GM12892 (cell line): Measurements from ENCODE around the gene CHMP2A.
A peak's percentile ranks its signal among the peaks of the same experiment; 100 is the strongest.

Experiments used
- POLR2A ChIP-seq: IDR thresholded peaks from 2 replicates; pipeline ENCODE4 v1.6.1; 2011; ENCODE audit warnings: low read depth, low read length, control low read depth
- POLR2AphosphoS5 ChIP-seq: IDR thresholded peaks from 2 replicates; pipeline ENCODE4 v1.6.1; 2011; ENCODE audit warnings: low read depth, low read length, control low read depth
- TAF1 ChIP-seq: IDR thresholded peaks from 2 replicates; pipeline ENCODE4 v1.6.1; 2011; ENCODE audit warnings: low read depth, mild to moderate bottlenecking, control low read depth, low read length, borderline replicate concordance

DNA sequence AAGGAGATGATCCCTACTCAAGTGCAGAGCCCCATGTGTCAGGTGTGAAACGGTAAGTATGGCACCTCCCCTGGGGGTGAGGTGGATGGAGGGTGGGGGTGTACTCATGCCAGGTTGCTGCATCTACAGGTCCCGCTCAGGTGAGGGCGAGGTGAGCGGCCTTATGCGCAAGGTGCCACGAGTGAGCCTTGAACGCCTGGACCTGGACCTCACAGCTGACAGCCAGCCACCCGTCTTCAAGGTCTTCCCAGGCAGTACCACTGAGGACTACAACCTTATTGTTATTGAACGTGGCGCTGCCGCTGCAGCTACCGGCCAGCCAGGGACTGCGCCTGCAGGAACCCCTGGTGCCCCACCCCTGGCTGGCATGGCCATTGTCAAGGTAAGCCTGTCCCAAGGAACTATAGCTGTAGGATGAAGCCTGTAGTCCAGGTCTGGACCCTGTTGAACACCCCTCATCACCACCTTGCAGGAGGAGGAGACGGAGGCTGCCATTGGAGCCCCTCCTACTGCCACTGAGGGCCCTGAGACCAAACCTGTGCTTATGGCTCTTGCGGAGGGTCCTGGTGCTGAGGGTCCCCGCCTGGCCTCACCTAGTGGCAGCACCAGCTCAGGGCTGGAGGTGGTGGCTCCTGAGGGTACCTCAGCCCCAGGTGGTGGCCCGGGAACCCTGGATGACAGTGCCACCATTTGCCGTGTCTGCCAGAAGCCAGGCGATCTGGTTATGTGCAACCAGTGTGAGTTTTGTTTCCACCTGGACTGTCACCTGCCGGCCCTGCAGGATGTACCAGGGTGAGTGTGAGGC is 5.8 kb downstream of the CHMP2A start:
- TF ChIP-seq POLR2A (no peak), POLR2AphosphoS5 (0 out of 2 replicates have a peak, but pooled peaks have one; percentile 32), TAF1 (no peak)
